SU-DHL-6 (cell line): ENCODE measurements around the gene AMZ1.

ENCODE experiments used
- CTCF ChIP-seq: fragments of 200-600 bp; sonication (generic); IDR thresholded peaks from one replicate; pipeline ENCODE4 v1.5.1; 2017; ENCODE audit warnings: antibody characterized with exemption, mild to moderate bottlenecking, low read length, moderate library complexity; ENCODE audit not compliant: insufficient read depth, poor library complexity, severe bottlenecking
- EZH2phosphoT487 ChIP-seq: fragments of 200-600 bp; sonication (generic), shearing (Covaris generic); conservative IDR thresholded peaks from 2 replicates; pipeline ENCODE4 v1.6.1; 2018; ENCODE audit warnings: mild to moderate bottlenecking, antibody characterized with exemption, low read length, moderate library complexity, mixed read lengths

DNA sequence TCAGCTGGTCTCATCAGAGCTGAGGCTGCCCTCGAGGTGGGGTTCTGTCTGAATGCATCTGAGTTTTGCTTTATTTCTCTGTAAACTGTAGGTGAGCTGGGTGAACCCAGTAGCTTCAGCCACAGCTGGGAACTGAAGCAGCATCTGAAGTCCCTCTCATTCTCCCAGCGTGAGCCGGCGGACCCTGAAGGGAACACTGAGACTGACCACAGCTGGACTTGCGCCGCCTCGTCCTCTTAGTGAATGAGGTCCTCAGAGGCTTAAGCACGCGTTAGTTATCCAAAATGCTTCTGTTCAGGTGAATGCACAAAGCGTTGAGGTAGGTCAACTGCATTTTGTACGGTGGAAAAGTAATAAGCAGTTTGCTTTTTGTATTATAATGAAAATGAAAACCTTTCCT lies 76.6 kb downstream of the AMZ1 start:
- TF ChIP-seq CTCF (no peak), EZH2phosphoT487 (no peak)
